ENCODE data around the gene TRAPPC11.
A peak's percentile ranks its signal among the peaks of the same experiment; 100 is the strongest.

Gene TRAPPC11

DNA sequence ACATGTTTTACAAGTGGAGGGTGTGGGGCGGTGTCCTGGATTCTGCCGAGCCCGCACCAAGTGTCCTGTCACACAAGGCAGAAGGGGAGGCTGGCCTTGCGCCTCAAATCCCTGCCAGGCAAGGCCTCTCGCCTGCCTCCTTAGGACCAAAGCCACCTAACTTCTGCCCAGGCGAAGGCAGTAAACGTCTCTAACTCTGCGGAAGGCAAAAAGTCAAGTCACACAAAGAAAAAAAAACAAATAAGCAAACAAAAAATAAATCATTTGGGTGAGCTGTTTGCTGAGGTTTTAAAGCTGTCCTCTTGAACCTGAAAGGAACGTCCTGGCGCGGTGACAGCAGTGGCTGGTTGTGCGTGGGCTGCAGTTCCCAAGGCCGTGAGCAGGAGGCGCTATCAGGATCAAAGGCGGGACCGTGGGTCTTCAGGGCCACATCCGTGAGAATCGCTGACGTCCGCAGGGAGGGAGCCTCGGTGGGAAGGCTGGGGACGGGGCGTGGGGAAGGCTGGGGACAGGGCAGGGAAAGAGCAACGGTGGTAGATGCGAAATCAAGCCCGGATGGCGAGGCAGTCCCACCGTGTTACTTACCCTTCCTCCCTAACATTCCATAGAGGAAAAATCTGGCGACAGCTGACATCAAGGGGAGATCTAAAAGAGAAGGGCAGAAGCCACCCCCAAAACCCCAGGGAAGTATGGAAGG is 99.1 kb downstream of the TRAPPC11 start:
- DNase-seq (ENCODE audit: low read depth), result peak; percentile 21

DNA sequence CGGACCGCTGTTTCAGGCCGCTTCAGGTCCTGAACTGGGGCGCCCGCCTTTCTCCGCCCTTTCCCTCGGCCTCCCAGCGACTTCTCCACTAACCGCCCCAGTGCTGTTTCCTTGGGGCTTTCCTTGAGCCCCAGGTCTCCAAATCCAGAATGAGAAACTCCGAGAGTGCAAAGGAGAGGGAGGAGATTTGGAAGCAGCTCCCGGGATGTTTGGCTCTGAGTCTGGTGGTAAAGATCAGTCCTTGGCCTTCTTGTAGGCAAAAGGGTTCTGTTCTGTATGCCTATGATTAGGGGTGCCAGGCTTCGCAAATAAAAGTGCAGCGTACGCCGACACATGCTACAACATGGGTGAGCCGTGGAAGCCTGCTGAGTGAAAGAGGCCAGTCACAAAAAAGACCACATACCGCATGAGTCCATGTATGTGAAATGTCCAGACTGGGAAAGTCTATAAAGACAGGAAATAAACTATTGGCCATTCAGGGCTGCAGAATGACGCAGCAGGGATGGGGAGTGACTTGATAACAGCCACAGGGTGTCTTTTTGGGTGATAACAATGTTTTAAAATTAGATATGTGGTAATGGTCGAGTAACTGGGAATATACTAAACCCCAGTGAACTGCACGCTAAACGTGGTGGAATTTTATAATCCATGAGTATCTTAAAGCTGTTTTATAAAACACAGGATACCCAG is 99.8 kb downstream of the TRAPPC11 start:
- DNase-seq (ENCODE audit: low read depth), result no peak

DNA sequence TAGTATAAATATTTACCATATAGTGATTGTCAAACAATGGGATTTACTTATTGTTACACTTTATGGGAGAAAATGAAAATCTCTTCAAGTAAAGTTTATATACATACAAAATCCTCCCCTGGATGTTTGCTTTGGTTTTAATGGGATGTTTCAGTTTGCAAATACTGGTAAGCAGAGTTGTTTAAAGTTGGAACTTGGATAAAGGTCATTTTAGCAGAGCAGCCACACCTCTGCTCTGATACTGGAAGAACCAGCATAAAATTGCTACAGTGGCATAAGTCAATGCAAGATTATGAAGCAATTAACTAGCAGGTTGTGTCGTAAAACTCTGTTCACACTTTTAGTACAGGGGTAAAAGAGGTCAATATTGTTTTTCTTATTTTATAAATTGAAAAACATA is 101.2 kb downstream of the TRAPPC11 start:
- no peak for DNase-seq (ENCODE audit: low read depth)
